Limb (tissue), 2 donors: ENCODE data around the gene RNF141.
A peak's percentile ranks its signal among the peaks of the same experiment; 100 is the strongest.

Experiments
- DNase-seq, 2 donors: peaks; one replicate each; pipeline ENCODE4 v3.0.0-alpha.2; 2016; ENCODE audit errors: extremely low spot score in 2 of 2

Gene RNF141

DNA sequence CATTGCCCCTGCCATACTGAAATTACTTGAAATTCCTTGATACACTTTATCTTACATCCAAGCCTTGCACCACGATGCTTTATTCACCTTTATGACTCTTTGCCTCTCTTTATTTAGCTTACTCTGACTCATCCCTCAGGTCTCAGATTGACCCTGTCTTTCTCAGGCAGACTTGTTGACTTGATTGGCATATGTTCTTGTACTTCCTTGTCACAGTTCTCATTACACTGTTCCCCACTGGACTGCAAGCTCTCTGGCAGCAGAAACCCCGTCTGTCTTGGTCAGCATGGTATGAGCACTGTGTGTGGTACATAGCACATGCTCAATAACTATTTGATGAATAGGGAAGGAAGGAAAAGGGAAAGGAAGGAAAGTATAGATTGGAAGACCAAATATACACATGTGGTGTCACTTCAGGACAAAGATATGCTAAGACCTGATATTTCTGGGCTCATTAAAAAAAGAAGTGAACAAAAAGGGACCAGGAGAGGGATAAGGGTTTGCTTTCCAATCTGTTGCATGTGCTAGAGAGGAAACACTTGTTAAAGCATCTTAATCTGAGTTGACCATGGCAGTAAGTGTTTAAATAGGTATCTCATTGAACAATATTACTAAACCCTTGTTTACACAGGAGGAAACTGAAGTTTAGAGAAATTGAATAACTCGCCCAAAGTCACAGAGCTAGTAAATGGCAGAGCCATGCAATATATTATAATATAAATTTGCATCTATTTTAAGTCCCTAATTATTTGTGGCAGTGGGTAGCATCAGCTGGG, 20.2 kb upstream of the RNF141 start:
- DNase-seq = no peak

DNA sequence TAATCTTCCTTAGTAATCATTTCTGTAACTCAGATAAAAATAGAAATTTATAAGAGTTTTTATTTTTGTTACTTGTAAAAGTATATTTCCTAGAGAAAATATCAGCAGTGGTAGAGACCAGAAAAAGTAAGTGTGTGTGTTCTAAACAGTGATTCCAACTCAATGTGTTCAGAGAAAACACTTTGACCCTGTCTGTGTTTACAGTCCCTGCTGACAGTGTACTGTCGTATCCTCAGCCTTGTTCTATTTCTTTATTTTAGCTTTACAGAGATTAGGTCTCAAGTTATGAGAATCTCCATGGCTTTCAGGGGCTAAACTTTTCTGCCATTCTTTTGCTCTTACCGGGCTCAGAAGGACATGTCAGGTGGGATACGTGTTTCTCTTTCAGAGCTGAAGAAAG, 17.3 kb upstream of the RNF141 start:
- no peak for DNase-seq

DNA sequence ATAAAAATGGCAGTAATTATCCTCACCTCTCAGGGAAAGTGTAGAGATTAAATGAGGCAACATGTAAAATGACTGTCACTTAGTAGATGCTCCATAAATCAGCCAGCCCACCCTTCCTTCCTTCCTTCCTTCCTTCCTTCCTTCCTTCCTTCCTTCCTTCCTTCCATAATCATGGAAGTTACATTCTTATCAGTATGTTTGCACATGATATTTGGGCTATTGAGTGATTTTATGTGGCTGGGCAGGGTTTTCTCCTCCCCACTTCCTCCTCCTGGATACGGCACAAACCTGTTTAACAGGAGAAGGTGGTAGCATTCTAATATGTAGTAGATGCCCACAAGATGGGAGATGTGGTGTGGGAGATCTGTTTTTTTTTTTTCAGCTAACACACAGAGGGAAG, 15.6 kb upstream of the RNF141 start:
- DNase-seq = no peak

DNA sequence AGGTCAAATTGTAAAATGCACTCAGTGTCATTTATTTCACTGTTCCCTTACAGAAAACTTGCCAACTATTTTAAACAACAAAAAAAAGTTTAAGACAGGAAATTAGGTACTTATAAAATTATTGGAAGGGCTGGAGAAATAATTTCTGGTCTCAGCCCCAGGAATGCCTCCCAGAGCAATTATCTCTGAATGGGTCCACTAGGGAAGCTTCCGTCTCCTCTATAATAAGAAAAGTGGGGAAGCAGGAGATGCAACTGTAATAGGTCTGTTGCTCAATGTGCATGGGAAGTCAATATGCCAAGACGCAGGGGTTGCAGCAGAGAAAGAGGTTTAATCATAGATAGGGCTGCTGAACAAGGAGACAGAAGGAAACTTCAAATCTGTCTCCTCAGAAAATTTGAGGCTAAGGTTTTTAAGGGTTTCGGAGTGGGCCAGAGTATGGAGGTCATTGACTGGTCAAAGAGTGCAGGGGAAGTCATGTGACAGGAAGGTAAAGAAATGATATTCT, 10.9 kb upstream of the RNF141 start:
- DNase-seq = no peak

DNA sequence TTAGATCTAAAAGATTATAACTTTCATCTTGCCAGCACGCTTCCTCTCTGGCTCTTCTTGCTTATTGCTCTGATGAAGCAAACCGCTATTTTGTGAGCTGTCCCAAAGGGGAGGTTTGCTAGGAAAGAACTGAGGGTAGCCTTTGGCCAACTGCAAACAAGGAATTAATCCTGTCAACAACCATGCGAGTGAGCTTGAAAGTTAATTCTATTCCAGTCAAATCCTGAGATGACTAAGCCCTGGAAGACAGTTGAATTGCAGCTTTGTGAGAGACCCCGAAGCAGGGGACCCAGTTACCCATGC, 10.3 kb upstream of the RNF141 start:
- no peak for DNase-seq

DNA sequence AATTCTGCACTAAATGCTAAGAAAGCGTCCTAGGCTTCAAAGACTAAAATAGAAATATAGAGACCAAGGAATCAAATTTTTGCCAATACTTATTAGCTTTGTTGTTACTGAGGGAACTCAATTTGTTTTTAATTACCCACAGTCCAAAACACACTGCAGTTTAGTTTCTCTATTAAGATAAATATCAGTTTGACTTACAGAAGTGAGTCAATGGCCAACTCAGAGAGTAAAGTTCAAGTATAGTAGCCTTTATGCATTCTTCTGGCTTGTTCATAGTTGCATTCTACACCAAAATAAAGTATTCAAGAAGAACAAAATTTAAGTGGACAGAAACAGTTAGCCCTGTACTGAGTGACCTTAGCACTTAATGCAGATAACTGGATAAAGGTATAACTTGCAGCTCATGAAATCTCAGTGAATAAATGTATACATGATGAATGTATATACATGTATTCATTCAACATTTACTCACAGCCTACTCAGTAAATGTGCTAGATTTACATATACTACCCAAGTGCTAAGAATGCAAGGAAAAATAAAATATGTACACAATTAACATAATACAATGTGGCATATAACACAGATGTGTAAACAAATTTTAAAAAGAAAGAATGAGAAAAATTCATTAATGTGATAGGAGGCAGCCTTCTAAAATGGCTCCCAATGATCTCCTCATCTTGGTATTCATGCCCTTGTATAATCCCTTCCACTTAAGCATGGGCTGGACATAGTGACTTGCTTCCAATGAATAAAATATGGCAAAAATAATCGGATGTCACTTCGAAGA, 9.7 kb upstream of the RNF141 start:
- DNase-seq = no peak

DNA sequence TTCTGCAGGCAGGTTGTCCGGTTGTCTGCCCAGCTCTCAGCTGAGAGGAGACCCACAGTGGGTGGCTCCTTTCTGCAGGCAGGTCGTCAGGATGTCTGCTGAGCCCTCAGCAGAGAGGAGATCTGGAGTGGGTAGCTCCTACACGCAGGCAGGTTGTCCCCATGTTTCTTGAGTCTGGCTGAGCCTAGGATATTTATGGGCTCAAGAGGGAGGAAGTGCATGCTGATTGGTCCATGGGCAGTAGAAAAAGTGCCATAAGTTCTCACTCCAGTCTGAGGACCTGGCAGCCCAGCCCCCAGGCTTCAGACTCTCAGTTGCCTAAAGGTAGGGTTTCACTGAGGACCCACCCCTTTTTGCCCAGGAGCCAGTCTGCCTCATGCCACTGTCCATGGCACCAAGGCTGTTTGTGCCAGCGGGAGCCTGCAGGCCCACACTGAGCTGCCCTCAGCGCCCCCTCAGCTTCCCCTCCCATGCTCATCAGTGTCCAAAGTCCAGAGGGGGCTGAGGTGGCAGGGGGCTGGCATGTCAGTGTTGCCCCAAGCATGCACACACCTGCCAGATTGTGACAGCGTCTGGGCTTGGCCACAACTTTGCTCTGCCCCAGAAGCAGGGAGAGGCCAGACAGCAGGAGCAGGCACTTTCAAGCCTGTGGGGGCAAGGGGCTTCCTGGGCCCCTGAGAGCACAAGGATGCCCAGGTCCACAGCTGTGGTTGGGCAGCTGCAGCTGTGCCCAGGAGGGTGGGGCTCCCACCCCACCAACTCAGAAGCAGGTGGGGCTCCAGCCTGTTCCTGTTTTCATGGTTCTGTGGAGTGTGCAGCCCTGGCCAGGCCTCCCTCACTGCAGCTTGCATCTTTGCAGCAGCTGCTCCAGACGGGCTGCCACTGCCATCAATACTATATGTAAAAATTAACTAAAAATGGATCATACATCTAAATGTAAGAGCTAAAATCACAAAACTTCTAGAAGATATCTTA, 3.8 kb upstream of the RNF141 start:
- no peak for DNase-seq

DNA sequence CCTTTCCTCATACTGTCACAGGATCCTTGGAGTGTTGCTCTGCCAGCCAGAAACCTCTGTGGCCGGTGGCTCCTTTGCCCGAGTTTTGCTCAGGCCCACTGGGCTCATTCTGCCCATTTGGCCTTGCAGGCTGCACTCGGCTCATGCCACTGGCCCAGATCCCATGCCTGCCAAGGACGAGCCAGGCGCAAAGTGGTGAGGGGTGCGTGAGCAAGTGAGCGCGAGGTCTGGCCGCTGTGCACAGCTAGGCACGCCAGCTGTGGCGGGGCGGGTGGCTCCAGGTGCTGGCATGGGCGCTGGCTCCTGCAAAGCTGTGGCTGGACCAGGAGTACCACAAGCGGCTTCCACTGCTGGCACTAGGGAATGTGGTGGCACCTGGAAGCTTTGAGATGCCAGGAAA, 2.8 kb upstream of the RNF141 start:
- no peak for DNase-seq

DNA sequence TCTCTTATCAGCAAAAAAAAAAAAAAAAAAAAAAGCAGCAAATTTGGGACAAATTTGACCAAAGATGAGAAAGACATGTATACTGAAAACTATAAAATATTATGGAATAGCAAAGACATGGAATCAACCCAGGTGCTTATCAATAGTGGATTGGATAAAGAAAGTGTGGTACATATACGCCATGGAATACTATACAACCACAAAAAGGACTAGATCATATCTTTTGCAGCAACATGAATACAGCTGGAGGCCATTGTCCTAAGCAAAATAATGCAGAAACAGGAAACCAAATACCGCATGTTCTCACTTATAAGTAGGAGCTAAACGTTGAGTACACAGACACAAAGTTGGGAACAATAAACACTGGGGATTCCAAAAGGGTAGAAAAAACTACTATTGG, 1.8 kb upstream of the RNF141 start:
- DNase-seq = no peak

DNA sequence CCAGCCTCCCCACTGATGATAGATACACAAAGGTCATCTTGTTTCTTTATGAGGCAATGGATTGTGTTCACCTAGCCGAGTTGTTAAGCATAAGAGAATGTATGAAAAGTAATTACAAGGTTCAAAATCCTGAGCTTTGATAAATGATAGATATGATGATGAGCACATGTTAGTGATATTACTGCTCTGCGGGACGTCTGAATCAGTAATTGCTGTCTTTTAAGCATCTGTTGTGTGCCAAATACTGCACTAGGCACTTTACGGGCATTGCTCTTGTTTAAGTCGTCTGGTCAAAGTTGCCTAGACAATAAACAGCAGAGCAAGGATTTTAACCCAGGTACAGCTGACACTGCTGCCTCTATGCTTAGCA, 559 bp upstream of the RNF141 start:
- no peak for DNase-seq

DNA sequence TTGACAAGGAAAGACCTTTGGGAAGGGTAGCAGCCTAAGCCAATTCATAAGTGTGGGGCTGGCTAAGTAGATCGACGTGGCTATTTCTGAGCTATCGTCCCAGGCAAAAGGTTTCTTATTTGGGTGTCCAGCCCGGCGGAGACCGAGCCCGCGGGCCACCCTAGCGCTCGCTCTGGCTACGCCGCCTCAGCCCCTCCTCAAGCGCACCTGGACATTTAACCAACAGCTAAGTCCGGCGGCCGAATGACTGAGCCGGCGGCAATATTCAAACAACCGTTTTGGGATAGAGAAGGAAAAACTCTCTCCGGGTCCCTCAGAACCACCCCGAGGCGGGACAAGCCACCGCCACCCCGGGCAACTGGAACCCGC, 457 bp downstream of the RNF141 start:
- DNase-seq = peak in 1 of 2 donors; percentile 11

DNA sequence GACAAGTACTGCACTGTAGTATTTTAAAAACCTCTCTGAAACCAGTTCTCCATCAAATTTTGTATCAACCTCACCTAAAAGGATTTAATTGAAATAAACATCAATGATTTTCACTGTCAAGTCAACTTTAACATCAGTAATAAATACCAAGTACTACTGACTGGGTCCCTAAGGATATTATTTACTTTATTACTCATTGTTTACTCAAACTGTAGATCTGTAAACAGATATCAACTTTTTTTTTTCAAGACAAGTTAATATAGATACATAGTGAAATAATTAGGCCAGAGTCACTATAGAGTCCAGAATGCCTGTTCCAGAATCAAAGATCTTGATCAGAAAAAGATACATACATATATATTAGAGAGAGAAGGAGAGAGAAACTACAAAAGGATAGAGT, 1.6 kb downstream of the RNF141 start:
- no peak for DNase-seq

DNA sequence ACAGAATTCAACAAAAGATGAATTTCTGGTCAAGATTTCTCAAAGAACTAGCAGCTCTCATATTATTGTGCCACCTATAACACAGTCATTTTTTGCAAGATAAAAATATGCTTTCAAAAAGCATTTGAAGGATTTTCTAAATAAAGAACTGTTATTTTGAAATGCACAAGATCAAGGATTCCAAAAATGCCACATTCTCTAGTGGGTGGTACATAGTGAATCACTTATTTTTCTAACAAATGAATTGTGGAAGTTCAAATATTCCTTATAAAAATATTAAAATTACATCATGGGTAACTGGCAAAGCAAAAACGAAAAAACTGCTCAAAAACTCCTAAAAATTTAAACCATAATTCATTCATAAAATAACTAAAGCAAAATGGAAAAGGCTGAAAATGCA, 2.1 kb downstream of the RNF141 start:
- DNase-seq = no peak

DNA sequence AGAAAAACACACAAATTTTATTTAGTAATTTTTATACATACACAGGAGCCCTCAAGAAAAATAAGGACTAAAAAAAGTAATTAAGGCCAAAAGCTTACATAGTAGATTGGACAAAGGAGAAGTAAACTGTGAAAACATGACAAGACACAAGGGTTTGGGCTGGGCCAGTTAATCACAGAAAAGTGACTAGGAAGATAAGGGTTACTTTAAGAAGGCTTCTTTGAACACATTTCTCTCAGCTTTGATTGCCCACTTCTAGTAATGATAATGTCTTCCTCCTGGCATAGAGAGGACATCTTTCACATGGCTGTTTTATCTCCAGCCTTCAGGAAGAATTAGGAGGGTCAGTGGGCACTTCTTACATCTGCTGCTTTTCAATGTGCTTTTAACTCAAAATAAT, 3.4 kb downstream of the RNF141 start:
- DNase-seq = no peak

DNA sequence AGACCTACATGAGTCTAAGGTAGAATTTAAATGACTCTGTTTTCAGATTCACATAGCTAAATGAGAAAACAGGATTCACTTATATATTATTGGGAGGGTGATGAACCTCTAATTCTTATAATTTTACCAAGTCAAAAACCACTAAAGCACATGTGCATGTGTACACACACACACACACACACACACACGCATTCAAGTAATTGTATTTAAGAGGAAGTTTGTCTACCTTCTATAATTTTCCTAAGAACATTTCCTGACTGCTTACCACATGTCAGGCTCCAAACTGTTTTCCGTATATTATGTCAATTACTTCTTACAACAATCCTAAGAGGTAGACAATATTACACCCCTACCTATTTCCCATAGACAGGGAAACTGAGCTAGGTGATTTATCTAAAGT, 6.7 kb downstream of the RNF141 start:
- DNase-seq = no peak

DNA sequence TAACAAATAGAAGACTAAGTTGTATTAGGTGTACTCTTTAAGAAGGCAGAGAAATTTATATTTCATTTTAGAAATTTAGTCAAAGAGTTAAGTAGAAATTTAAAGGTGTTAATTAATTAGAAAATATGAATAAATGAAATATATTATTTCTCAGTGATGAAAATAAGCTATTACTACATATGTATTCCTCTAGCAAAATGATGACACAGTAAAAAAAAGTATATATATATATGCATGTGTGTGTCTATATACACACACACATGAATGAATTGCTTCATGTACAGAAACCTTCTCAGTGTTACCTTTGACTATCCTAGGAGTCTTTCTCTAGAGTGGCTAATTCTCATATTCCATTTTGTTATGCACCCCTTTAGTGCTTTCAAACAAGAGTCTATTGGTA, 7.7 kb downstream of the RNF141 start:
- DNase-seq = no peak

DNA sequence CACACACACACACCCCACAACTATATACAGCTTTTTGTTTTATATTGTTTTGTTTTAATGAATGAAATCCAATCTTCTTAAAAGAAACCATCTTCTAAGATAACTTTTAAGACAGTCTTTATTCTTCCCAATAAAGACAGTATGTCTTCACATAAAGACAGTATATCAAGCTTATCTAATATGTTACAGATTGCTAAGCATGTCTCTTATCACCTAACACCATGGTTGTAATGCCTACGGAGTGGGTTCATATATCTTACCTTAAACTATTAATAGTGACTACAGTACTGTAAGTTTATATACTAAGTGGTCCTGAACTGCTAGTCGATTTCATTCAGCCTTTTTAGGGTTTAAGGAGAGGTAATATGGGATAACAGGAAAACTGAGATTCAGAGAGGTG, 8.5 kb downstream of the RNF141 start:
- DNase-seq = no peak

DNA sequence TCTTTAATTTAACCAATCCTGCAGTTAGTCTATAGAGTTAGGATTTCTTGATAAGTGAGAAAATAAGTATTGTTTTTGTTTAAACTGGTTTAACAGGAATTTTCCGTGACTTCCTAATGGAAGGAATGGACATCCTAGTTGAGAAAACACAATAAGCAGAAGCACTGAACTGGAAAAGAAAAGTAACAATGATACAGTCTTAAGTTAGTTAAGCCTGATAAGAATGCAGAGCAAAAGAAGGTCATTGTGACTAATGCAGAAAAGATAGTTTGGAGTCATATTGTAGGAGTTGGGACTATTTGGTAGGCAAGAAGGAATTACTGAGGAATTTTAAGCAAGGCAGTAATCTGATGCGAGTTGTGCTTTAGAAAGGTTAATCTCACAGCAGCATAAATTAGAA, 11.7 kb downstream of the RNF141 start:
- no peak for DNase-seq

DNA sequence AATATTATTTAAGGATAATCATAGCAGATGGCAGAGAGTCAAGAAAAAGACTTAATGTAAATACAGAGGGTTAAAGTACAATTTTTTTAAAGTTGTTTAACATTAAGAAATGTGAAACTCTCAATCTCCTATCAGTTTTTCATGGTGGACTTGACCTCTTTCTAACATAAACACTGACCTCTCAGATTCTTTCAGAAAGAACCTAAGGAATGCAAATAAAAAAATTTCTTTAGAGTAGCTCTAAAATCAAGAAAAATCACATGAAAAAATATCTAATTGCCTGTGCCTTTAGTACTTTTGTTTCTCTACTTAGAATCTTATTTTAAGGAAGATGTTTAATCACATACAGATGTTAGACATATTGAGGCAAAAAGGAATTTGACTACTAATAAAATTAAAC, 12.9 kb downstream of the RNF141 start:
- no peak for DNase-seq

DNA sequence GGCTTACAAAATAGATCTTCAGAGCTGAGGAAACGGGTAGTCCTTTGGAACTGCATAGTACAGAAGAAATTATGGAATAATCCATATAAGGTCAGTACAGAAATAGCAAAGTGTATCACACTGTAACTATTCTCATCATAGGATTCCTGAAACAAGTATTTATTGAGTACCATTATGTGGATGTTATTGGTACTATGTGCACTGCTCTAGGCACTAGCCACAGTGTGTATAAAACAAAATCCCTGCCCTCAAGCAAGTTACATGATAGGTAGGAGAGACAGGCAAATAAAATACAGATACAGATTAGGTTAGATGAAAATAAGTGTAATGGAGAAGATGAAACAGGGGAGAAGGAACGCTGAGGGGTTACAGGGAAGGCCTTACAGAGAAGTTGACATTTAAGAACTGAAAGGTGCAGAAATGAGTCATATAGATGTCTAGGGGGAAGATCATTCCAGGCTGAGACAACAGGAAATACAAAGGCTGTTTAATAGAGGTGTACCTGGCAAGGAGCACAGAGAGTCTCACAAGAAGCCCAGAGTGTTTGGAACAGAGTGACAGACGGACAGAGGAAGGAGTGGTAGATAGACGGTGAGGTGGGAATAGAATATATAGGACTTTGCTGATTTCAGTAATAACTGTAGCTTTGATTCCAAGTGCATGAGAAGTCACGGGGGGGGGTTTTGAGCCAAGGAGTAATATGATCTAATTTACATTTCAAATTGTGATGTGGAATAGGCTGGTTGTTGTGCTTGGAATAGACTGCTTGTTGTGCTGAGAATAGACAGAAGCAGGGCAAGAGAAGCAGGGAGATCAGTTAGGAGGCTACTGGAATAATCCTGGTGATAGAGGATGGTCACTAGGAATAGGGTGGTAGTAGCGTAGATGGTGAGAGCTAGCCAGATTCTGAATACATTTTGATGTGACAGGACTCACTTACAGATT, 13.7 kb downstream of the RNF141 start:
- no peak for DNase-seq

DNA sequence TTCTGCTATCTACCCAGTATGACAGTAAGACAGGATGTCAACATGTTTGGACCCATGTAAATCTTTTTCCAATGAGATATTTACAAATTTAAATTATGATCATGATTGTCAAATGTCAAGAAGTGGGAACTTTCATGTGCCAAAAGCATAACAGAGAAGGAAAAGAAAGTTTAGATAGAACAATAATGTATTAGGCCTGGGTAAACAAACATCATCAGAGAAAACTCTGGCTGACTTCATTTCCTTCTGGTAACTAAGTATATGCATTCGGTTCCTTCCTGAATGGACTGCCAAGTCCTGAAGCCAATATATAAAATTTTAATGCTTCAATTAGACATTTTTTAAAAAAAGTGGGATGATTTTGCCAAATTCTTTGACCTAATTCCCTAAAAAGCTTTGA, 16.5 kb downstream of the RNF141 start:
- no peak for DNase-seq
